ENCODE measurements around the gene OR51B6.
"Not testable (repeated sequence)": the region's sequence is repeated elsewhere in the genome, so short reads cannot be mapped to it uniquely, and the experiment has no call there.

OR51B6 gene

GRCh38 chr11:5364214-5364613 lies 12.9 kb downstream of the OR51B6 start:
- no peak for DNase-seq (ENCODE audit: low read depth, low spot score)

- not testable (repeated sequence) for DNase-seq (ENCODE audit: low read depth, low spot score)
Measured at GRCh38 chr11:5366365-5366764, 15.1 kb downstream of the OR51B6 start.

- DNase-seq (ENCODE audit: low read depth, low spot score) = no peak
Measured at GRCh38 chr11:5366856-5367255, 15.5 kb downstream of the OR51B6 start.

GRCh38 chr11:5367448-5368074 lies 16.3 kb downstream of the OR51B6 start:
- no peak for DNase-seq (ENCODE audit: low read depth, low spot score)

GRCh38 chr11:5368502-5369043 lies 17.3 kb downstream of the OR51B6 start:
- DNase-seq (ENCODE audit: low read depth, low spot score) = no peak

- no peak for DNase-seq (ENCODE audit: low read depth, low spot score)
Measured at GRCh38 chr11:5369789-5370188, 18.5 kb downstream of the OR51B6 start.

- no peak for DNase-seq (ENCODE audit: low read depth, low spot score)
Measured at GRCh38 chr11:5380740-5381342, 29.5 kb downstream of the OR51B6 start.

GRCh38 chr11:5383576-5383975 lies 32.3 kb downstream of the OR51B6 start, which contains the start of gene OR51M1:
TSS of gene OR51M1 (plus strand) at chr11:5383812. CDS start at chr11:5389399, 5,587 bp downstream.
- DNase-seq (ENCODE audit: low read depth, low spot score) = no peak

GRCh38 chr11:5384335-5384734 lies 33.0 kb downstream of the OR51B6 start:
- DNase-seq (ENCODE audit: low read depth, low spot score) = no peak

- DNase-seq (ENCODE audit: low read depth, low spot score) = no peak
Measured at GRCh38 chr11:5390210-5390609, 38.9 kb downstream of the OR51B6 start.

GRCh38 chr11:5394091-5394490 lies 42.8 kb downstream of the OR51B6 start:
- DNase-seq (ENCODE audit: low read depth, low spot score) = no peak

GRCh38 chr11:5398936-5399335 lies 47.6 kb downstream of the OR51B6 start:
- no peak for DNase-seq (ENCODE audit: low read depth, low spot score)
